Uterus (tissue), 4 donors: ENCODE data around the gene DERL3. TPM values are rescaled to one million over a fixed set of nuclear protein-coding genes. Genes with fewer than 3 reads are reported as not detected.
A peak's percentile ranks its signal among the peaks of the same experiment; 100 is the strongest.

ENCODE experiments used
- DNase-seq, 2 donors: peaks; one replicate each; pipeline ENCODE4 v3.0.0-alpha.2; 2019 to 2020
- H3K27ac ChIP-seq, 2 donors: fragments of 200-600 bp; sonication (generic); 1 replicate in 1 of 2; 2 replicates in 1 of 2; pipeline ENCODE4 v1.5.1; 2016 to 2018
- H3K27me3 ChIP-seq, 2 donors: fragments of 200-600 bp; sonication (generic); one replicate each; pipeline ENCODE4 v1.5.1; 2018 to 2019; ENCODE audit warnings: control low read depth in 1 of 2
- H3K36me3 ChIP-seq, 2 donors: fragments of 200-600 bp; sonication (generic); one replicate each; pipeline ENCODE4 v1.5.1; 2019; ENCODE audit warnings: control low read depth in 1 of 2
- H3K4me1 ChIP-seq, 2 donors: fragments of 200-600 bp; sonication (generic); one replicate each; pipeline ENCODE4 v1.5.1; 2018 to 2019; ENCODE audit warnings: control low read depth in 1 of 2
- H3K4me3 ChIP-seq, 2 donors: fragments of 200-600 bp; sonication (generic); 1 replicate in 1 of 2; 2 replicates in 1 of 2; pipeline ENCODE4 v1.5.1; 2018 to 2019; ENCODE audit warnings: mild to moderate bottlenecking in 1 of 2
- H3K9me3 ChIP-seq, 2 donors: fragments of 200-600 bp; sonication (generic); one replicate each; pipeline ENCODE4 v1.5.1; 2019; ENCODE audit warnings: control low read depth in 1 of 2
- POLR2A ChIP-seq, 2 donors: fragments of 450-650 bp; IDR thresholded peaks; one replicate each; pipeline ENCODE4 v1.6.1; 2016; ENCODE audit warnings: antibody characterized with exemption in 2 of 2, mild to moderate bottlenecking in 1 of 2, moderate library complexity in 1 of 2
- intact Hi-C: fragments of 100-400 bp; cut with DNase I; formaldehyde crosslinking; loops from one replicate; pipeline ENCODE4 v1.15.1; 2023; ENCODE audit warnings: low total_unique reads
- total RNA-seq, 4 donors: library from RNA; depleted of rRNA in 3 of 4; stranded (reverse); fragments of >200 nt in 3 of 4; gene quantifications; one replicate each; pipeline versions ENCODE4 v1.1.0 to v1.2.4, GENCODE V29; 2014 to 2023
- TF ChIP-seq, protein P1 (sequence below), 4 experiments: fragments of 200-600 bp in 2 of 4; fragments of 450-650 bp in 2 of 4; sonication (generic) in 2 of 4; IDR thresholded peaks; one replicate each; pipeline ENCODE4 v1.5.1; 2016 to 2019; ENCODE audit warnings: antibody characterized with exemption in 4 of 4, mild to moderate bottlenecking in 2 of 4, moderate library complexity in 1 of 4
- donor health status: DM: yes; HTN: yes; CAD: no.

DERL3 gene
- total RNA-seq, 4 donors from 2014 or later, result 0.95 to 1.2 TPM; not detected in 2

DNA sequence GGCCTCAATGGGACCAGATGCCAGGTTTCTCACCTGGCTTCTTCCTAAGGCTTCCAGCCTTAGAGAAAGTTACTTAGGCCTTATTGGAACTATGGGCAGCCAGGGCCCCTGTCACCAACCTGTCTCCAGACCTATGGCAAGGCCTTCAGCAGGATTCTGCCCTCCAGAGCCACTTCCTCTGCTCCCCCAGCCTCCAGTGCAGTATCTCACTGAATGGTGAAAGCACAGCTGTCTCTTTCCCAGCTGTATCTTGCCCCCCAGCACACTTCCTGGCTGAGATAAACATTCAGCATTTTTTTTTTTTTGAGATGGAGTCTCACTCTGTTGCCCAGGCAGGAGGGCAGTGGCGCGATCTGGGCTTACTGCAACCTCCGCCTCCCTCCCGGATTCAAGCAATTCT, 20.4 kb upstream of the DERL3 start:
- H3K4me3 ChIP-seq, result no peak overlapping the region
- no peak for DNase-seq
- H3K9me3 ChIP-seq, result no peaks in the 10 kb centered on the region
- TF ChIP-seq POLR2A (IDR thresholded peaks at IDR 0.05), result no peak
- no peaks in the 10 kb centered on the region for H3K4me1 ChIP-seq
- no peaks in the 10 kb centered on the region for H3K36me3 ChIP-seq
- no peaks in the 10 kb centered on the region for H3K27me3 ChIP-seq
- intact Hi-C loops, result no loop called here
- no peak overlapping the region for H3K27ac ChIP-seq

DNA sequence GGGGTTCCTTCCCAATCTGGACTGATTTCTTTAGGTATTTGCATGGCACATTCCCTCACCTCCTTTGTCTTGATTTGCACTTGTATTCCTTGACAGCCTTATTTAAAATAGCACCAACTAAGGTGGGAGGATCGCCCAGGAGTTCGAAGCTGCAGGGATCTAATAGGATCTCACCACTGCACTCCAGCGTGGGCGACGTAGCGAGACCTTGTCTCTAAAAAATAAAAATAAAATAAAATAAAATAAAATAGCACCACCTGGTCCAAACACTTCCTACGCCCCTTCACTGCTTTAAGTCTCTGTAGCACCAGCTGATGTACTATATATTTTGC, 19.6 kb upstream of the DERL3 start:
- Histone ChIP-seq H3K9me3 (no peaks in the 10 kb centered on the region), H3K36me3 (no peaks in the 10 kb centered on the region), H3K4me1 (no peaks in the 10 kb centered on the region), H3K4me3 (peak overlapping the region; percentile 48 to 58), H3K27ac (peak overlapping the region; percentile 83 to 91), H3K27me3 (no peaks in the 10 kb centered on the region)
- no peak for DNase-seq
- TF ChIP-seq, protein P1, sequence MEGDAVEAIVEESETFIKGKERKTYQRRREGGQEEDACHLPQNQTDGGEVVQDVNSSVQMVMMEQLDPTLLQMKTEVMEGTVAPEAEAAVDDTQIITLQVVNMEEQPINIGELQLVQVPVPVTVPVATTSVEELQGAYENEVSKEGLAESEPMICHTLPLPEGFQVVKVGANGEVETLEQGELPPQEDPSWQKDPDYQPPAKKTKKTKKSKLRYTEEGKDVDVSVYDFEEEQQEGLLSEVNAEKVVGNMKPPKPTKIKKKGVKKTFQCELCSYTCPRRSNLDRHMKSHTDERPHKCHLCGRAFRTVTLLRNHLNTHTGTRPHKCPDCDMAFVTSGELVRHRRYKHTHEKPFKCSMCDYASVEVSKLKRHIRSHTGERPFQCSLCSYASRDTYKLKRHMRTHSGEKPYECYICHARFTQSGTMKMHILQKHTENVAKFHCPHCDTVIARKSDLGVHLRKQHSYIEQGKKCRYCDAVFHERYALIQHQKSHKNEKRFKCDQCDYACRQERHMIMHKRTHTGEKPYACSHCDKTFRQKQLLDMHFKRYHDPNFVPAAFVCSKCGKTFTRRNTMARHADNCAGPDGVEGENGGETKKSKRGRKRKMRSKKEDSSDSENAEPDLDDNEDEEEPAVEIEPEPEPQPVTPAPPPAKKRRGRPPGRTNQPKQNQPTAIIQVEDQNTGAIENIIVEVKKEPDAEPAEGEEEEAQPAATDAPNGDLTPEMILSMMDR (IDR thresholded peaks at IDR 0.05), result no peak
- no peak for TF ChIP-seq POLR2A (IDR thresholded peaks at IDR 0.05)
- intact Hi-C loops, result no loop called here

DNA sequence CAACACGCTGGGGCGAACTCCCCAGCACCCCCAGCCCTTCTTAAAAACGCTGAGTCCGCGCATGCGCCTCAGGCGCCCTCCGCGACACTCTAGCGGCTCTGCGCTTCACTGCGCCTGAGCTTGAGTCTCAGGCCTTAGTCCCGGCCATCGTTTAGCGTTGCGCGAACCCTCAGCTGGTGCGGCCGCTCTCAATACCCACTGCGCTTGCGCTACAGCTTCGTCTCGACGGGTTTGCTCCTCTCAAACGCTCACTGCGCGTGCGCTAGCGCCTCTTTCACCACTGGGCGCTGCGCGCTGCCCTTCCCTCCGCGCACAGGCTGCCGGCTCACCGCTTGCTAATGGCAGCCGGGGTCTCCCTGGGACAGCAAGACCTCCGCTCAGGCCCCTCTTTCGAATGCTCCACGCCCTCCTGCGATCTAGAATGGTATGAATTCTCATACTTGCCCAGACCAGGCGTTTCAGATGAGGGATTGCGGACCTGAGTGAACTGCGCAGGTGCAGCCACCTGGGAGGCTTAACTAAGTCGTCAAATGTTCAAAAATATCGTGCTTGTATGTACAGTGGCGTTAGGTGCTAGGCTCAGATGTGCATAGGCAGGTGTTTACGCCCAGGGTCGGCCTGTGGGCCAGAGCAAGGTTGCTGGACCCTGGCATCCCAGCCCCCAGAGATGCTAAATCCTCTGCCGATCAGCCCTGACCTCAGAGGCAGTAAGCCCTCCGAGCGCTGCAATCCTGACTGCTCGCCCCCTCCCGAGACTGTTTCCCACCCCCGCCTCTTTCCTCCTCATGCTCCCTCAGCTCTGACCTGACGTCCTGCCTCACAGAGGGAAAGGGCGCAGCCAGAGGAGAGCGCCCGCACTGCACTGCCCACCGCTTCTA, 19.0 kb upstream of the DERL3 start, which contains the start of gene SLC2A11:
Gene SLC2A11, plus strand, starts transcription at position 270 of the 878 bp plus-strand sequence. Its CDS starts 125 bp downstream, at position 395.
- H3K4me3 ChIP-seq, result peak within 1 kb of the TSS; percentile 48 to 58
- peak within 1 kb of the TSS; percentile 83 to 91 for H3K27ac ChIP-seq
- peak; percentile 96 to 97 for DNase-seq
- no peaks in the 10 kb centered on the region for H3K36me3 ChIP-seq
- no peaks in the 10 kb centered on the region for H3K9me3 ChIP-seq
- intact Hi-C loops, result no loop called here
- H3K27me3 ChIP-seq, result no peaks in the 10 kb centered on the region
- H3K4me1 ChIP-seq, result no peaks in the 10 kb centered on the region
- peak; percentile 36 to 80 for TF ChIP-seq POLR2A (IDR thresholded peaks at IDR 0.05)
- TF ChIP-seq, protein P1 (IDR thresholded peaks at IDR 0.05), result peak; percentile 31 to 62 (median 45)

DNA sequence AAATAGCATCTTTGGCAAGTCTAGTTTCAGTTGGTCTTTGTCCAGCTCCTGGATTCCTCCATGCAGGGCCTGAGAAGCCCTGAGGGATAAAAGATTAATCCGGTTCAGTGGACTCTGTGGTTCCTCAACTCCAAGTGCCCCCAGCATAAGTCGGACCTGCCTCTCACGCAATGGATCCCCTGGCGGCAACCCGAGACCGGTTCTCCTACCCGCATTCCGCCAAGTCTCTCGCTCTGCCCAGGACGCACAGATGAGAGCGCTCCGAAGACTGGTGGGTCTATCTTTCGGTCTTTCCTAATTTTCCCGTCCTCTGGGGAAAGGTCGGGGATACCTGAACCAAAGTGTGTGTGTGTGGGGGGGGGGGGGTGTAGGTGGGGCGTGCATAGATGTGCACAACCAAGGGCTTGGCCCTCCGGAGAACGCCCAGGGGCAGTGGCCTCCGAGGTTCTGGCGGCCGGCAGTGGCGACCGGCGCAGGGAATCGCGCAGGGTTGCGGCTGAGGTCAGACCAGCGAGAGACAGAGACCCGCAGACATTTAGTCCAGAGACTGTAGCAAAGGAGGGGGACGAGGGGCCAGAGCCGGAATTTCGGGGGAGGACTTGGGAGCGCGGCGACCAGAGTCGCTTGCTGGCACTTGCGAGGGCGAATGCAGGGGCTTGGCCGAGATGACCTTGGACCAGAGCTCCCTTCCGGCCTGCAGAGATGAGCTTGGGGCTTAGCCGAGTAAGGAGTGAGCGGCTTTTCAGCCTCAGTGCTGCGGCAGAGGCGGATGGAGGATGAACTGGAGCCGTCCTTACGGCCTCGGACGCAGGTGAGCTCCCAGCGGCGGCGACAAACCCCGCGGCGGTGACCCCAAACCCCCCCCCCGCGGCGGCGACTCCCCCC, 18.2 kb upstream of the DERL3 start:
- H3K4me1 ChIP-seq, result no peaks in the 10 kb centered on the region
- TF ChIP-seq, protein P1 (IDR thresholded peaks at IDR 0.05), result no peak
- no peak for TF ChIP-seq POLR2A (IDR thresholded peaks at IDR 0.05)
- DNase-seq, result no peak
- peak overlapping the region; percentile 48 to 58 for H3K4me3 ChIP-seq
- H3K27ac ChIP-seq, result peak overlapping the region; percentile 83 to 91
- H3K27me3 ChIP-seq, result no peaks in the 10 kb centered on the region
- H3K36me3 ChIP-seq, result no peaks in the 10 kb centered on the region
- intact Hi-C loops, result no loop called here
- no peaks in the 10 kb centered on the region for H3K9me3 ChIP-seq

DNA sequence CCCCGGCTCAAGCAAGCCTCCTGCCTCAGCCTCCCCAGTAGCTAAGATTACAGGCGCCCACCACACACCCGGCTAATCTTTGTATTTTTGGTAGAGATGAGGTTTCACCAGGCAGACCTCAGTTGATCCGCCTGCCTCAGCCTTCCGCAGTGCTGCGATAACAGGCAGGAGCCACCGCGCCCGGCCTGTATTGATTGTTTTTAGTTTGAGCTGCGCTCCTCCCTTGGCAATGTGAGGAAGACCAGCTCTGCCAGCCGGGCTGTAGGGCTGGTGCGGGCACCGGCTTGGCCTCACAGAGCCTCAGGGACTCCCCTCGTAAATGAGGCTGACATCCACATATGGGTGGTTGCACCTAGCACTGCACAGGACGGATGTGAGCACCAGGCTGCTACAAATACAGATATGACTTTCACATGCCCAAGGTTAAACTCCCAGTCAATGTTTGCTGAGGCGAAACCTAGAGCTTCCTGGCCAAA, 11.4 kb upstream of the DERL3 start:
- H3K4me3 ChIP-seq, result no peak overlapping the region
- no peak overlapping the region for H3K27ac ChIP-seq
- intact Hi-C loops, result no loop called here
- DNase-seq, result no peak
- no peaks in the 10 kb centered on the region for H3K9me3 ChIP-seq
- no peaks in the 10 kb centered on the region for H3K36me3 ChIP-seq
- H3K27me3 ChIP-seq, result no peaks in the 10 kb centered on the region
- H3K4me1 ChIP-seq, result no peaks in the 10 kb centered on the region
- TF ChIP-seq POLR2A (IDR thresholded peaks at IDR 0.05), result no peak
- TF ChIP-seq, protein P1 (IDR thresholded peaks at IDR 0.05), result no peak
